Glutamatergic neuron (in vitro differentiated cells): Measurements from ENCODE around the gene RAVER2. TPM values are rescaled to one million over a fixed set of nuclear protein-coding genes. Genes with fewer than 3 reads are reported as not detected.

Source experiments
- DNase-seq: peaks from one replicate; pipeline ENCODE4 v3.0.0; 2022
- H3K27ac Mint-ChIP-seq: one replicate; pipeline ENCODE4 v1.8.0; 2020; ENCODE audit warnings: mild to moderate bottlenecking, mixed read lengths, inconsistent platforms; ENCODE audit not compliant: unreplicated experiment
- H3K27me3 Mint-ChIP-seq: one replicate; pipeline ENCODE4 v1.8.0; 2020; ENCODE audit warnings: mild to moderate bottlenecking, moderate library complexity, mixed read lengths, inconsistent platforms; ENCODE audit not compliant: unreplicated experiment
- H3K36me3 Mint-ChIP-seq: one replicate; pipeline ENCODE4 v1.8.0; 2020; ENCODE audit warnings: mild to moderate bottlenecking, mixed read lengths, inconsistent platforms; ENCODE audit not compliant: unreplicated experiment
- H3K4me1 Mint-ChIP-seq: one replicate; pipeline ENCODE4 v1.8.0; 2020; ENCODE audit warnings: mild to moderate bottlenecking, low read depth, mixed read lengths, inconsistent platforms; ENCODE audit not compliant: unreplicated experiment
- H3K4me3 Mint-ChIP-seq: one replicate; pipeline ENCODE4 v1.8.0; 2020; ENCODE audit warnings: mild to moderate bottlenecking, mixed read lengths, inconsistent platforms; ENCODE audit not compliant: unreplicated experiment
- H3K9me3 Mint-ChIP-seq: one replicate; pipeline ENCODE4 v1.8.0; 2020; ENCODE audit warnings: mild to moderate bottlenecking, moderate library complexity, mixed read lengths, inconsistent platforms; ENCODE audit not compliant: unreplicated experiment
- total RNA-seq: library from RNA; stranded (reverse); fragmentation: NEBNext Ultra II Directional; extraction: Animal tissue kit (Norgen Biotek cat#: 25700); gene quantifications from one replicate; pipeline ENCODE4 v1.2.1, GENCODE V29; 2021; ENCODE audit not compliant: unreplicated experiment
- TF ChIP-seq, protein P1 (sequence below): fragments of 200-600 bp; sonication (generic); IDR thresholded peaks from one replicate; pipeline ENCODE4 v1.5.0; 2021; ENCODE audit not compliant: partially characterized antibody, unreplicated experiment

RAVER2 gene
- total RNA-seq, 1 donor from 2014 or later, result 4.4 TPM

GRCh38 chr1:64754173-64754572 is 9.3 kb downstream of the RAVER2 start:
- H3K36me3 Mint-ChIP-seq, result no peaks in the 10 kb centered on the region
- no peak for DNase-seq
- no peak overlapping the region for H3K27ac Mint-ChIP-seq
- H3K4me1 Mint-ChIP-seq, result peaks cover 6% of the 10 kb centered on the region
- TF ChIP-seq, protein P1, sequence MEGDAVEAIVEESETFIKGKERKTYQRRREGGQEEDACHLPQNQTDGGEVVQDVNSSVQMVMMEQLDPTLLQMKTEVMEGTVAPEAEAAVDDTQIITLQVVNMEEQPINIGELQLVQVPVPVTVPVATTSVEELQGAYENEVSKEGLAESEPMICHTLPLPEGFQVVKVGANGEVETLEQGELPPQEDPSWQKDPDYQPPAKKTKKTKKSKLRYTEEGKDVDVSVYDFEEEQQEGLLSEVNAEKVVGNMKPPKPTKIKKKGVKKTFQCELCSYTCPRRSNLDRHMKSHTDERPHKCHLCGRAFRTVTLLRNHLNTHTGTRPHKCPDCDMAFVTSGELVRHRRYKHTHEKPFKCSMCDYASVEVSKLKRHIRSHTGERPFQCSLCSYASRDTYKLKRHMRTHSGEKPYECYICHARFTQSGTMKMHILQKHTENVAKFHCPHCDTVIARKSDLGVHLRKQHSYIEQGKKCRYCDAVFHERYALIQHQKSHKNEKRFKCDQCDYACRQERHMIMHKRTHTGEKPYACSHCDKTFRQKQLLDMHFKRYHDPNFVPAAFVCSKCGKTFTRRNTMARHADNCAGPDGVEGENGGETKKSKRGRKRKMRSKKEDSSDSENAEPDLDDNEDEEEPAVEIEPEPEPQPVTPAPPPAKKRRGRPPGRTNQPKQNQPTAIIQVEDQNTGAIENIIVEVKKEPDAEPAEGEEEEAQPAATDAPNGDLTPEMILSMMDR, result no peak
- peaks cover 3% of the 10 kb centered on the region for H3K27me3 Mint-ChIP-seq
- H3K4me3 Mint-ChIP-seq, result no peak overlapping the region
- no peaks in the 10 kb centered on the region for H3K9me3 Mint-ChIP-seq

- Mint-ChIP-seq H3K27ac (no peak overlapping the region), H3K27me3 (peaks cover 3% of the 10 kb centered on the region), H3K36me3 (no peaks in the 10 kb centered on the region), H3K4me3 (no peak overlapping the region), H3K9me3 (no peaks in the 10 kb centered on the region), H3K4me1 (peaks cover 6% of the 10 kb centered on the region)
- TF ChIP-seq, protein P1, result no peak
- no peak for DNase-seq
These were observed 10.5 kb downstream of the RAVER2 start for GRCh38 chr1:64755361-64755760.

DNA sequence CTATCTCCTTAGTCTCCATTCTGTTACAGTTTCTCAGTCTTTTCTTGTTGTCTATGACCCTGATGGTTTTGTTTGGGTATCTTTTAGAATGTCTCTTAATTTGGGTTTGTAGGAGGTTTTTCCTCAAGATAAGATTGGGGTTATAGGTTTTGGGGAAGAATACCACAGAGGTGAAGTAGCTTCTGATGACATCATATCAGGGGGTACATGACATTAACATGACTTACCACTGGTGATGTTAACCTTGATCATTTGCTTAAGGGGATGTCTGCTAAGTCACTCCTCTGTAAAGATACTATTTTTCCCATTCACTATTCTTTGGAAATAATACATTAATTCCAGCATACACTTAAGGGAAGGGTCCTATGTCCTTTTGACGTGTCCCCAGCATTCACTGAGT is 11.9 kb downstream of the RAVER2 start:
- no peak overlapping the region for H3K27ac Mint-ChIP-seq
- no peaks in the 10 kb centered on the region for H3K36me3 Mint-ChIP-seq
- H3K27me3 Mint-ChIP-seq, result peaks cover 3% of the 10 kb centered on the region
- no peak for DNase-seq
- TF ChIP-seq, protein P1, result no peak
- H3K4me1 Mint-ChIP-seq, result peaks cover 6% of the 10 kb centered on the region
- no peaks in the 10 kb centered on the region for H3K9me3 Mint-ChIP-seq
- no peak overlapping the region for H3K4me3 Mint-ChIP-seq

DNA sequence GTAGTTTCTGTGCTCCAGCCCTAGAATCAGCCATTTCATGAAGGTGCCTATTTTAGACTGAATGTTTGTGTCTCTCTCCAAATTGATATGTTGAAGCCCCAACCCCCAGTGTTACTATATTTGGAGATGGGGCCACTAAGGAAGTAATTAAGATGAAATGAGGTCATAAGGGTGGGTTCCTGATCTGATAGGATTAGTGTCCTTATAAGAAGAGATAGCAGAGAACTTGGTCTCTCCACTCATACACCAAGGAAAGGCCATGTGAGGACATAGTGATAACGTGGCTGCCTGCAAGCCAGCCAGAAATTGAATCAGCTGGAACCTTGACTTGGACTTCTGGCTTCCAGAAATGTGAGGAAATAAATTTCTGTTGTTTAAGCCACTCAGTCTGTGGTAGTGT is 12.3 kb downstream of the RAVER2 start:
- TF ChIP-seq, protein P1, result no peak
- Mint-ChIP-seq H3K4me1 (peaks cover 5% of the 10 kb centered on the region), H3K4me3 (no peak overlapping the region), H3K36me3 (no peaks in the 10 kb centered on the region), H3K27me3 (peaks cover 3% of the 10 kb centered on the region), H3K27ac (no peak overlapping the region), H3K9me3 (no peaks in the 10 kb centered on the region)
- DNase-seq, result no peak

GRCh38 chr1:64758233-64758632 is 13.4 kb downstream of the RAVER2 start:
- Mint-ChIP-seq H3K4me3 (no peak overlapping the region), H3K4me1 (no peaks in the 10 kb centered on the region), H3K27ac (no peak overlapping the region), H3K27me3 (peaks cover 3% of the 10 kb centered on the region), H3K9me3 (no peaks in the 10 kb centered on the region), H3K36me3 (no peaks in the 10 kb centered on the region)
- no peak for DNase-seq
- TF ChIP-seq, protein P1, result no peak
